ENCODE results near the gene SPCS3.
"Not testable (repeated sequence)": the region's sequence is repeated elsewhere in the genome, so short reads cannot be mapped to it uniquely, and the experiment has no call there.

SPCS3 gene

GRCh38 chr4:176345346-176345745 lies 25.6 kb downstream of the SPCS3 start:
- DNase-seq (ENCODE audit: low spot score in 2 of 2); ATAC-seq (ENCODE audit: low read depth); H3K9me3 Mint-ChIP-seq; H3K27ac Mint-ChIP-seq; H3K4me1 Mint-ChIP-seq; H3K4me3 Mint-ChIP-seq; H3K27me3 Mint-ChIP-seq: not testable (repeated sequence)
- peaks cover 16% of the 10 kb centered on the region for H3K36me3 Mint-ChIP-seq

GRCh38 chr4:176346836-176347235 lies 27.1 kb downstream of the SPCS3 start:
- H3K4me1 Mint-ChIP-seq; H3K27me3 Mint-ChIP-seq; H3K4me3 Mint-ChIP-seq; DNase-seq (ENCODE audit: low spot score in 2 of 2); ATAC-seq (ENCODE audit: low read depth); H3K9me3 Mint-ChIP-seq; H3K27ac Mint-ChIP-seq: not testable (repeated sequence)
- peaks cover 16% of the 10 kb centered on the region for H3K36me3 Mint-ChIP-seq

- H3K27ac Mint-ChIP-seq, result no peak overlapping the region
- H3K27me3 Mint-ChIP-seq, result no peaks in the 10 kb centered on the region
- no peak overlapping the region for H3K4me3 Mint-ChIP-seq
- H3K4me1 Mint-ChIP-seq, result no peaks in the 10 kb centered on the region
- peaks cover 1% of the 10 kb centered on the region for H3K9me3 Mint-ChIP-seq
- ATAC-seq (ENCODE audit: low read depth) (no peak), DNase-seq (ENCODE audit: low spot score in 2 of 2) (no peak)
- peaks cover 8% of the 10 kb centered on the region for H3K36me3 Mint-ChIP-seq
These were observed 30.9 kb downstream of the SPCS3 start for GRCh38 chr4:176350671-176351070.

- Mint-ChIP-seq H3K27me3 (no peaks in the 10 kb centered on the region), H3K4me1 (no peaks in the 10 kb centered on the region), H3K9me3 (no peaks in the 10 kb centered on the region), H3K27ac (no peak overlapping the region), H3K4me3 (no peak overlapping the region), H3K36me3 (peaks cover 5% of the 10 kb centered on the region)
- ATAC-seq (ENCODE audit: low read depth), result no peak
- no peak for DNase-seq (ENCODE audit: low spot score in 2 of 2)
These were observed 35.1 kb downstream of the SPCS3 start for GRCh38 chr4:176354884-176355283.

- Mint-ChIP-seq H3K36me3 (peaks cover 4% of the 10 kb centered on the region), H3K4me3 (no peak overlapping the region), H3K27me3 (no peaks in the 10 kb centered on the region), H3K27ac (no peak overlapping the region), H3K9me3 (no peaks in the 10 kb centered on the region), H3K4me1 (no peaks in the 10 kb centered on the region)
- DNase-seq (ENCODE audit: low spot score in 2 of 2) (no peak), ATAC-seq (ENCODE audit: low read depth) (no peak)
These were observed 37.8 kb downstream of the SPCS3 start for GRCh38 chr4:176357359-176358082.

GRCh38 chr4:176358083-176358469 lies 38.3 kb downstream of the SPCS3 start:
- Mint-ChIP-seq H3K36me3 (peaks cover 2% of the 10 kb centered on the region), H3K27me3 (no peaks in the 10 kb centered on the region), H3K9me3 (no peaks in the 10 kb centered on the region), H3K4me3 (no peak overlapping the region), H3K4me1 (peaks cover under 1% of the 10 kb centered on the region), H3K27ac (no peak overlapping the region)
- ATAC-seq (ENCODE audit: low read depth) (no peak), DNase-seq (ENCODE audit: low spot score in 2 of 2) (no peak)

GRCh38 chr4:176359590-176359989 lies 39.8 kb downstream of the SPCS3 start:
- Mint-ChIP-seq H3K4me3 (no peak overlapping the region), H3K9me3 (no peaks in the 10 kb centered on the region), H3K4me1 (peaks cover 7% of the 10 kb centered on the region), H3K27ac (no peak overlapping the region), H3K27me3 (no peaks in the 10 kb centered on the region), H3K36me3 (no peaks in the 10 kb centered on the region)
- DNase-seq (ENCODE audit: low spot score in 2 of 2) (no peak), ATAC-seq (ENCODE audit: low read depth) (no peak)

GRCh38 chr4:176360446-176360845 lies 40.7 kb downstream of the SPCS3 start:
- no peak overlapping the region for H3K4me3 Mint-ChIP-seq
- H3K27me3 Mint-ChIP-seq, result no peaks in the 10 kb centered on the region
- H3K27ac Mint-ChIP-seq, result no peak overlapping the region
- DNase-seq (ENCODE audit: low spot score in 2 of 2), result no peak
- peaks cover 7% of the 10 kb centered on the region for H3K4me1 Mint-ChIP-seq
- peaks cover 3% of the 10 kb centered on the region for H3K9me3 Mint-ChIP-seq
- no peaks in the 10 kb centered on the region for H3K36me3 Mint-ChIP-seq
- ATAC-seq (ENCODE audit: low read depth), result no peak

- Mint-ChIP-seq H3K9me3 (peaks cover 8% of the 10 kb centered on the region), H3K27ac (no peak overlapping the region), H3K4me1 (peaks cover 7% of the 10 kb centered on the region), H3K4me3 (no peak overlapping the region), H3K36me3 (peaks cover 4% of the 10 kb centered on the region), H3K27me3 (peaks cover 3% of the 10 kb centered on the region)
- ATAC-seq (ENCODE audit: low read depth) (no peak), DNase-seq (ENCODE audit: low spot score in 2 of 2) (no peak)
These were observed 43.3 kb downstream of the SPCS3 start for GRCh38 chr4:176363072-176363471.

- ATAC-seq (ENCODE audit: low read depth) (no peak), DNase-seq (ENCODE audit: low spot score in 2 of 2) (no peak)
- peaks cover 8% of the 10 kb centered on the region for H3K9me3 Mint-ChIP-seq
- peaks cover 7% of the 10 kb centered on the region for H3K4me1 Mint-ChIP-seq
- peaks cover 4% of the 10 kb centered on the region for H3K36me3 Mint-ChIP-seq
- no peak overlapping the region for H3K4me3 Mint-ChIP-seq
- no peak overlapping the region for H3K27ac Mint-ChIP-seq
- H3K27me3 Mint-ChIP-seq, result peaks cover 6% of the 10 kb centered on the region
These were observed 48.2 kb downstream of the SPCS3 start for GRCh38 chr4:176367771-176368465.

- Mint-ChIP-seq H3K4me3 (no peak overlapping the region), H3K9me3 (no peaks in the 10 kb centered on the region), H3K4me1 (no peaks in the 10 kb centered on the region), H3K36me3 (no peaks in the 10 kb centered on the region), H3K27me3 (peaks cover 2% of the 10 kb centered on the region), H3K27ac (no peak overlapping the region)
- ATAC-seq (ENCODE audit: low read depth), result no peak
- DNase-seq (ENCODE audit: low spot score in 2 of 2), result no peak
These were observed 56.4 kb downstream of the SPCS3 start for GRCh38 chr4:176376032-176376614.

- no peak for DNase-seq (ENCODE audit: low spot score in 2 of 2)
- Mint-ChIP-seq H3K9me3 (no peaks in the 10 kb centered on the region), H3K4me1 (no peaks in the 10 kb centered on the region), H3K27ac (no peak overlapping the region), H3K36me3 (no peaks in the 10 kb centered on the region), H3K27me3 (no peaks in the 10 kb centered on the region), H3K4me3 (no peak overlapping the region)
- ATAC-seq (ENCODE audit: low read depth), result peak; percentile 45
These were observed 58.0 kb downstream of the SPCS3 start for GRCh38 chr4:176377780-176378179.

GRCh38 chr4:176380352-176381157 lies 60.8 kb downstream of the SPCS3 start:
- Mint-ChIP-seq H3K27ac (no peak overlapping the region), H3K4me1 (no peaks in the 10 kb centered on the region), H3K4me3 (no peak overlapping the region), H3K36me3 (no peaks in the 10 kb centered on the region), H3K9me3 (no peaks in the 10 kb centered on the region), H3K27me3 (peaks cover 2% of the 10 kb centered on the region)
- ATAC-seq (ENCODE audit: low read depth), result no peak
- no peak for DNase-seq (ENCODE audit: low spot score in 2 of 2)

Measured in memory B cell (primary cell).